BLaER1 treated with 17β-estradiol and CSF1 and Interleukin-3, amounts not matched to agents 10 nM and 100 nM (cell line): ENCODE data around the gene APP.

Experiments
- H3K27ac ChIP-seq, 11 experiments: shearing (Covaris generic); formaldehyde crosslinking; 2 replicates each; pipeline ENCODE4 v1.8.1; 2022
- H3K27me3 ChIP-seq, 11 experiments: shearing (Covaris generic); formaldehyde crosslinking; 2 replicates each; pipeline ENCODE4 v1.8.1; 2022
- H3K36me3 ChIP-seq, 11 experiments: shearing (Covaris generic); formaldehyde crosslinking; 2 replicates each; pipeline ENCODE4 v1.8.1; 2022
- H3K4me1 ChIP-seq, 10 experiments: shearing (Covaris generic); formaldehyde crosslinking; 2 replicates each; pipeline ENCODE4 v1.8.1; 2022
- H3K4me2 ChIP-seq, 11 experiments: shearing (Covaris generic); formaldehyde crosslinking; 2 replicates each; pipeline ENCODE4 v1.8.1; 2022
- H3K4me3 ChIP-seq, 10 experiments: shearing (Covaris generic); formaldehyde crosslinking; 2 replicates each; pipeline ENCODE4 v1.8.1; 2022
- H3K9ac ChIP-seq, 11 experiments: shearing (Covaris generic); formaldehyde crosslinking; 2 replicates each; pipeline ENCODE4 v1.8.1; 2022
- H3K9me3 ChIP-seq, 11 experiments: shearing (Covaris generic); formaldehyde crosslinking; replicated peaks in 1 of 11; 2 replicates each; pipeline ENCODE4 v1.8.1; 2022
- H4K20me1 ChIP-seq, 11 experiments: shearing (Covaris generic); formaldehyde crosslinking; 2 replicates each; pipeline ENCODE4 v1.8.1; 2022
- Cebpa-rat ChIP-seq, 11 experiments: shearing (Covaris generic); IDR thresholded peaks; 2 replicates each; pipeline ENCODE4 v1.8.1; 2022

Gene APP

DNA sequence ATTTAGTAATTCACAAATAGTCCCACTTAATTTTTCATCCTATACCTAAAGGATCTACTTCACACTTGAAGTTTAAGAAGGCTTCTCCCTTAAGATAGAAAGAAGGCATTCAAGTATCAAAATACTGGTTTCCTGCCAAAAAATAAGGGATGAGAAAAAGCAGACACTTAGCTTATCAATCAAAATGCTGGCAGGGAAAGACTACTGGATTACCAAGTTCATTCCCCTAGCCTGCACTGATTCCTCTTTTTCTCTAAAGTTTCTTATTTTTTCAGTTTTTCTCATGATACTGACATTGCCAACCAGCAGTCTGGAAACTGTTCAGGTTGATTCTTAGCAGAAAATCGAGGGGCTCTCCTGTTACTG lies 231.2 kb downstream of the APP start:
- H3K36me3 ChIP-seq = peaks cover 14 to 66% (median 41%) of the 10 kb centered on the region in 11 experiments; a peak in 20 of 22 replicates
- no peak overlapping the region for H3K27ac ChIP-seq
- no peak for TF ChIP-seq Cebpa-rat (IDR thresholded peaks at IDR 0.05)
- peaks cover 0 to 7% (median 0%) of the 10 kb centered on the region in 11 experiments; a peak in 2 of 22 replicates for H4K20me1 ChIP-seq
- 0 out of 20 replicates have a peak, but pooled peaks cover 0 to 11% (median 0%) of the 10 kb centered on the region in 10 experiments for H3K4me1 ChIP-seq
- no peaks in the 10 kb centered on the region for H3K27me3 ChIP-seq
- H3K9me3 ChIP-seq = no peaks in the 10 kb centered on the region
- H3K4me3 ChIP-seq = no peak overlapping the region
- no peak overlapping the region for H3K9ac ChIP-seq
- H3K4me2 ChIP-seq = no peak overlapping the region

DNA sequence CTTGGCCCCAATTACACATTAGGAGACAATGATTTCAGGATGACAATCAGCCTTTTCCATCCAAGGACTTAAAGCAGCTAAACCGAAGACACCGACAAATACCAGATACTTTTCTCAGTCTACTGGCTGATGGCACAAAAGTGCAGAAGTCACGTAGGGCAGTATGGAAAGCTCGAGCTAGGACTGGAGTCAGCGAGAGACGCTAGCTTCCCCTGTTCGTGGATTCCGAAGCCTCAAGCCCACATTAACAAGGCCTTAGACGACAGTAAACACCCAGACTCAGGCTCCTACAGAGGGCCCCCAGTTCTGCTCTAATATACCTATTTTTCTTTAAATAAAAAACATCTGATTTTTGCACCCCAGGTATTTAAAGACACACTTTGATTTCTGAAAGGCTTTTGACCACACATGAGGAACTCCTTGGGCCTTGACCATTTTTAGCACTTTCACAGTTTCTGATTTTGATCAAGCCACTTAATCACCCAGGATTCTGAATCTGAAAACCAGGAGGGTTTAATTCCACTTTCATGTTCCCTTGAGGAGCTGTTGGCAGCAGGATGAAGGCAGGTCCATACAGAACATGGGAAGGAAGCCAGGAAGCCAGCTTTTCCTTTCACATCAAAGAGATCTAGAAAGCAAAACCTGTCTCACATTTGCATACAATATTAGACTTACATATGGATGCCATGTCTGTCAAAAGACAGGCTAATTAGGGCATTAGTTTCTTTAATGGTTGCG lies 231.7 kb downstream of the APP start:
- Histone ChIP-seq H3K27ac (no peak overlapping the region), H3K36me3 (peaks cover 14 to 66% (median 38%) of the 10 kb centered on the region in 11 experiments; a peak in 19 of 22 replicates), H3K9me3 (no peaks in the 10 kb centered on the region), H3K9ac (no peak overlapping the region), H3K4me3 (no peak overlapping the region), H3K27me3 (no peaks in the 10 kb centered on the region), H4K20me1 (peaks cover 0 to 7% (median 0%) of the 10 kb centered on the region in 11 experiments; a peak in 2 of 22 replicates), H3K4me1 (0 out of 20 replicates have a peak, but pooled peaks cover 0 to 11% (median 0%) of the 10 kb centered on the region in 10 experiments), H3K4me2 (no peak overlapping the region)
- no peak for TF ChIP-seq Cebpa-rat (IDR thresholded peaks at IDR 0.05)

DNA sequence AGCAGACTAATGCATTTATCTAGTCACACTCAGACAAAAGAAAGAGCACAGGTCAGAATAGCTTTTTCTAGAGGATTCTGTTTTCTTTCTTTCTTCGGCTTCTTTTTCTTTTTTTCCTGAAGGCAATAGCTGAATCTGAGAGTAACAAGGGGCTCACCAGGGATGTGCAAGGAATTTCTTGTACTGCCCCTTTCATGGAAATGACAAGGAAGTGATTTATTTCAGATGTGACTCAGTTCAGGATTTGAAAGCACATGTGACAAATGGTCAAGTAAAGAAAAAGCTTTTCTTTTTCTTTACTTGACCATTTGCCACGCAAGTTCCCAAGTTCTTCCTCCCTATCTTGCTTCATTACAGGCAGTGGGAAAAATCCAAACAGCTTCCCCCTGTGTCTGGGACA lies 233.8 kb downstream of the APP start:
- Histone ChIP-seq H3K9ac (no peak overlapping the region), H3K27ac (no peak overlapping the region), H3K36me3 (peaks cover 19 to 72% (median 38%) of the 10 kb centered on the region in 11 experiments; a peak in 19 of 22 replicates), H3K4me1 (0 out of 20 replicates have a peak, but pooled peaks cover 0 to 11% (median 0%) of the 10 kb centered on the region in 10 experiments), H3K4me2 (no peak overlapping the region), H3K27me3 (no peaks in the 10 kb centered on the region), H4K20me1 (peaks cover 0 to 7% (median 0%) of the 10 kb centered on the region in 11 experiments; a peak in 2 of 22 replicates), H3K4me3 (no peak overlapping the region), H3K9me3 (no peaks in the 10 kb centered on the region)
- no peak for TF ChIP-seq Cebpa-rat (IDR thresholded peaks at IDR 0.05)

DNA sequence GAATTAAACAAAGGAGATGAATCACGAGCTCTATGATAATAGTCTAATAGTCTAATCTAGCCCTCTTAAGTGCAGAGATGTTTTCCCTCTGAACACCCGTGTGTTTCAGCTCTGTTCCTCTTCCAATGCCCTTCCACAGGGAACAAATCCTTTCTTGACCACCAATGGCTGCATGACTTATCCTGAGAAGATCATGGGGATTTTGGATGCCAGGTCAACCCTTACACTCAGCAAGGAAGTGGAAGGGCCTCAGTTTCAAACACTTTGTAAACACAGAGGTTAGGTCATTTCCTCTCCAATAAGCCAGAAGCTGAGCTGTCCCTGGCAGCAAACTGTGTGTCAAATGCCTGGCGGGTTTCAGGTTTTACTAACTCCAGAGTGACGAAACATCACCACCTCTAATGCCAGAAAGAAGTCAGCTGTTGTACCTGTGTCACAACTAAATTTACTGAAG lies 235.8 kb downstream of the APP start:
- Histone ChIP-seq H3K9ac (no peak overlapping the region), H4K20me1 (peaks cover 0 to 7% (median 0%) of the 10 kb centered on the region in 11 experiments; a peak in 4 of 22 replicates), H3K27ac (peak overlapping the region in 1 of 11 experiments; percentile 15; a peak in 1 of 22 replicates), H3K4me1 (0 out of 20 replicates have a peak, but pooled peaks cover 0 to 7% (median 0%) of the 10 kb centered on the region in 10 experiments), H3K4me2 (no peak overlapping the region), H3K4me3 (no peak overlapping the region), H3K27me3 (no peaks in the 10 kb centered on the region), H3K9me3 (no peaks in the 10 kb centered on the region), H3K36me3 (peaks cover 27 to 82% (median 46%) of the 10 kb centered on the region in 11 experiments)
- TF ChIP-seq Cebpa-rat (IDR thresholded peaks at IDR 0.05) = no peak

DNA sequence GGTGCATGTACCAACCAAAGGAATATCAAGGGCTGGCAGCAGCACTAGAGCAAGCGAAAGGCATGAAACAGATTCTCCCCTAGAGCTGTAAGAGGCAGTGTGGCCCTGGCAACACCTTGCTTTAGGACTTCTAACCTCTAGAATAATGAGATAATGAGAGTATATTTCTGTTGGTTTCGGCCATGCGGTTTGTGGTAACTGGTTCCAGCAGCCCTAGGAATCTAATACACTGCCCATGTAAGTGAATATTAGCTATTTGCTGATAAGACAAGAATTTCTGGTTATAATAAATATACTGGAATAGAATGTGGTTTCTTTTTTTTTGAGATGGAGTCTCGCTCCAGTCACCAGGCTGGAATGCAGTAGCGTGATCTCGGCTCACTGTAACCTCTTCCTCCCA lies 236.4 kb downstream of the APP start:
- Histone ChIP-seq H3K36me3 (peaks cover 31 to 86% (median 49%) of the 10 kb centered on the region in 11 experiments), H3K9me3 (no peaks in the 10 kb centered on the region), H4K20me1 (peaks cover 0 to 7% (median 0%) of the 10 kb centered on the region in 11 experiments; a peak in 4 of 22 replicates), H3K27ac (no peak overlapping the region), H3K27me3 (no peaks in the 10 kb centered on the region), H3K4me1 (0 out of 20 replicates have a peak, but pooled peaks cover 0 to 6% (median 0%) of the 10 kb centered on the region in 10 experiments), H3K9ac (no peak overlapping the region), H3K4me3 (no peak overlapping the region), H3K4me2 (no peak overlapping the region)
- no peak for TF ChIP-seq Cebpa-rat (IDR thresholded peaks at IDR 0.05)

DNA sequence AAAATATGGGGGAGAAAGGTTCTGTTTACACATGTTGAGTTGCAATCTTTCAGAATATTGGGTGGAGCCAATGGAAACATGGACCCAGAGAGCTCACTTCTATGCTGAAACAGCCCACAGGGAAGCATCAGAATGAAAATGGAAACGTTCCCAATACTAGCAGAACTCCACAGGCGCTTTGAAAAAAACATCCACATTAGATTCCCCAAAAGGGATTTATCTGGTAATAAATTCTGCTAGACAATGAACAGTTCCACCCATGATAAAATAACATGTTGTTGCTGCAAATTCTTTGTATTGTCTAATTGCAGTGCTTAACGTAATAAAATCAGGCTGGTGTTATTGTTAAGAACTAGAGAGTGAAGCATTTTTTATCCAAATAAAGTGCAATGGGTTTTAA lies 238.8 kb downstream of the APP start:
- Histone ChIP-seq H3K4me1 (peaks cover 0 to 17% (median 6%) of the 10 kb centered on the region in 10 experiments; a peak in 12 of 20 replicates), H3K4me3 (no peak overlapping the region), H3K27me3 (no peaks in the 10 kb centered on the region), H3K36me3 (peaks cover 23 to 82% (median 49%) of the 10 kb centered on the region in 11 experiments), H4K20me1 (peaks cover 0 to 7% (median 0%) of the 10 kb centered on the region in 11 experiments; a peak in 4 of 22 replicates), H3K4me2 (no peak overlapping the region), H3K9me3 (no peaks in the 10 kb centered on the region; a peak in 1 of 22 replicates), H3K9ac (no peak overlapping the region), H3K27ac (no peak overlapping the region)
- no peak for TF ChIP-seq Cebpa-rat (IDR thresholded peaks at IDR 0.05)

DNA sequence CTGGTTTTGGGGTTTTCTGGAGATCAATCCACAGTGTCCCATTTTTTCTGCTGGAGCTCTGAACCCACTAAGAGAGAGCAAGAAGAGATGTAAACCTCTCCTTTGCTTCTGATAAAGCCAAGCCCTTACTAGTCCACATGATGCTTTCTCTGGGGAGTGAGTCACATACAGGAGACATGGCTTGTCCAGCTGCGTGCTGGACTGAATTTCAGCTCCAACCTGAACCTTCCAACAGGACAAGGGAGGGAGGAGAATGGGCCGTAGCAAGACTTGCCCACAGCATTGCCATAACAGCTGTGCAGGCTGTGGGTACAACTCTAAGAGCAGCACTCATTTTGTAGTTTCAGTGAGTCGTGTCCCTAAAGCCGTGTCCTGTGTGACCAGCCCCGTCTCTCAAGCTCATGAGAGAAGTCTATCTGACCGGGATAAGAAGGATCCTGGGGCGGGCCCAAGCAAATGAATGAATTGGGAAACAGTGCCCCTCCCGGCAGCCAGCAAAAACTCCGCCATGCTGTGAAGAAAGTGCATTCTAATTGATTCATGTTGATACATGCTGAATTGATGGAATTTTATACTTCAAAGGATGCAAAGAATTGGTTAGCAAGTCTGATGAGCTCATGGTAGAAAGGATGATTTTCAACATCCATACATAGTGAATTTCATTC lies 240.6 kb downstream of the APP start:
- peaks cover 14 to 31% (median 19%) of the 10 kb centered on the region in 10 experiments for H3K4me1 ChIP-seq
- peaks cover 22 to 74% (median 46%) of the 10 kb centered on the region in 11 experiments for H3K36me3 ChIP-seq
- no peak overlapping the region for H3K4me2 ChIP-seq

DNA sequence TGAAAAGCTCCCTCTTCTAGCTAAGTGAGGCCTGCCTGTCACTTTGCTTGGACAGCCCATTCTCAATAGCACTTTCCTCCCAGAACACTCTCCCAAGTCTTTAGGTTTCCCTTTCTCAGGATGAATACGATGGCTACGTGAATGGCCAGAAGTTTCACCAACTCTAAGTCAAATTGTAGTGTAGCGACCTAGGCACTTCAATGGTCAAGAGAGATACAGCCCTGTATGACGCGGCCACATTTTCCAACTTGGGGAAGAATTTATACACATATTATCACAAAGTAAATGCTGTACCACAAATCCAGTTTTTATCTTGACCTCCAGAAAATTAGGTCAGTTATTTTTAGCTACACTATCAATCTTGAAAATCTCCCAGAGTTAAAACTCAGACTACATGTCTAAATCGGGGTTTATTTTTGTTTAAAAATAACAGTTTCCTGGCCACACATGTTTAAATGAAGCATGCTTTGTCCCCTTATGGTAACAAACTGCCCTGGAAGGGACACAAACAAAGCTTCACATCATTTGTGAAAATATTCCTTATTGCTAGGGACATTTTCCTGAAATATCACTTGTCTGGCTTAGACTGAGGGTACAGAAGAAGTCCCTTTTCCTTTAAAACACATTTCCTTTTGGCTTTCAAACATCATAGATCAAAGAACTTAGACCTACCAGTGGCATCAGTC lies 243.2 kb downstream of the APP start:
- H3K4me3 ChIP-seq = no peak overlapping the region
- H3K27me3 ChIP-seq = no peaks in the 10 kb centered on the region
- H3K4me1 ChIP-seq = peaks cover 14 to 31% (median 19%) of the 10 kb centered on the region in 10 experiments
- no peak overlapping the region for H3K9ac ChIP-seq
- H3K9me3 ChIP-seq = peaks cover 0 to 16% (median 11%) of the 10 kb centered on the region in 11 experiments; a peak in 17 of 22 replicates
- TF ChIP-seq Cebpa-rat (IDR thresholded peaks at IDR 0.05) = no peak
- peaks cover 0 to 7% (median 0%) of the 10 kb centered on the region in 11 experiments; a peak in 4 of 22 replicates for H4K20me1 ChIP-seq
- peaks cover 12 to 59% (median 39%) of the 10 kb centered on the region in 11 experiments; a peak in 21 of 22 replicates for H3K36me3 ChIP-seq
- H3K27ac ChIP-seq = peak overlapping the region in 3 of 11 experiments; percentile 15 to 20 (median 17); a peak in 1 of 22 replicates
- H3K4me2 ChIP-seq = peak overlapping the region in 4 of 11 experiments; percentile 7 to 27 (median 16); a peak in 7 of 22 replicates

More for the DNA sequence above, 240.6 kb downstream of the APP start:
- Histone ChIP-seq H4K20me1 (peaks cover 0 to 7% (median 0%) of the 10 kb centered on the region in 11 experiments; a peak in 4 of 22 replicates), H3K9ac (no peak overlapping the region), H3K4me3 (no peak overlapping the region), H3K27ac (no peak overlapping the region), H3K9me3 (peaks cover 0 to 11% (median 6%) of the 10 kb centered on the region in 11 experiments; a peak in 16 of 22 replicates), H3K27me3 (no peaks in the 10 kb centered on the region)
- TF ChIP-seq Cebpa-rat (IDR thresholded peaks at IDR 0.05) = no peak
